Activated CD4-positive, alpha-beta T cell treated with anti-CD3 and anti-CD28 coated beads, Interleukin-2, amount 50 U/mL, for 48 hours (primary cell): ENCODE data around the gene STK10.

ENCODE experiments used
- DNase-seq, 2 experiments: peaks; one replicate each; pipeline ENCODE4 v3.0.0-alpha.2; 2020

The STK10 gene

GRCh38 chr5:172082180-172082579 is 105.8 kb downstream of the STK10 start:
- no peak for DNase-seq

- no peak for DNase-seq
Measured at GRCh38 chr5:172079876-172080275, 108.1 kb downstream of the STK10 start.

GRCh38 chr5:172078726-172079345 is 109.2 kb downstream of the STK10 start:
- no peak for DNase-seq

- no peak for DNase-seq
Measured at GRCh38 chr5:172077664-172078425, 110.2 kb downstream of the STK10 start.

GRCh38 chr5:172076761-172077244 is 111.2 kb downstream of the STK10 start:
- DNase-seq = no peak

- no peak for DNase-seq
Measured at GRCh38 chr5:172075656-172076055, 112.4 kb downstream of the STK10 start.

- DNase-seq = no peak
Measured at GRCh38 chr5:172074896-172075295, 113.1 kb downstream of the STK10 start.

GRCh38 chr5:172071309-172071875 is 116.6 kb downstream of the STK10 start:
- DNase-seq = no peak

GRCh38 chr5:172065431-172066065 is 122.5 kb downstream of the STK10 start:
- no peak for DNase-seq

GRCh38 chr5:172064766-172065165 is 123.3 kb downstream of the STK10 start:
- DNase-seq = no peak

- DNase-seq = no peak
Measured at GRCh38 chr5:172064358-172064757, 123.7 kb downstream of the STK10 start.

GRCh38 chr5:172063463-172064235 is 124.4 kb downstream of the STK10 start:
- no peak for DNase-seq

- DNase-seq = no peak
Measured at GRCh38 chr5:172059661-172060100, 128.3 kb downstream of the STK10 start.

GRCh38 chr5:172058088-172058487 is 129.9 kb downstream of the STK10 start:
- DNase-seq = no peak

- no peak for DNase-seq
Measured at GRCh38 chr5:172055996-172056395, 132.0 kb downstream of the STK10 start.

GRCh38 chr5:172055421-172055820 is 132.6 kb downstream of the STK10 start:
- no peak for DNase-seq

- DNase-seq = no peak
Measured at GRCh38 chr5:172054611-172055153, 133.3 kb downstream of the STK10 start.

- no peak for DNase-seq
Measured at GRCh38 chr5:172052450-172053236, 135.4 kb downstream of the STK10 start.

GRCh38 chr5:172051643-172052339 is 136.2 kb downstream of the STK10 start:
- no peak for DNase-seq

GRCh38 chr5:172050080-172050479 is 137.9 kb downstream of the STK10 start:
- DNase-seq = no peak

- DNase-seq = no peak
Measured at GRCh38 chr5:172049226-172049796, 138.7 kb downstream of the STK10 start.
